Gastroesophageal sphincter (tissue), 3 donors: ENCODE results near the gene DLK2.

ENCODE experiments used
- POLR2A ChIP-seq, 2 donors: fragments of 450-650 bp; IDR thresholded peaks; one replicate each; pipeline ENCODE4 v1.6.1; 2017; ENCODE audit warnings: antibody characterized with exemption in 2 of 2, mild to moderate bottlenecking in 2 of 2, moderate library complexity in 1 of 2
- TF ChIP-seq, protein P1 (sequence below), 4 experiments: fragments of 200-600 bp in 2 of 4; fragments of 450-650 bp in 2 of 4; sonication (generic) in 1 of 4; IDR thresholded peaks; one replicate each; pipeline ENCODE4 v1.5.1; 2017 to 2019; ENCODE audit warnings: antibody characterized with exemption in 4 of 4, mild to moderate bottlenecking in 2 of 4, moderate library complexity in 2 of 4

GRCh38 chr6:43476746-43477145 lies 21.4 kb upstream of the DLK2 start:
- no peak for TF ChIP-seq POLR2A (IDR thresholded peaks at IDR 0.05)
- TF ChIP-seq, protein P1, sequence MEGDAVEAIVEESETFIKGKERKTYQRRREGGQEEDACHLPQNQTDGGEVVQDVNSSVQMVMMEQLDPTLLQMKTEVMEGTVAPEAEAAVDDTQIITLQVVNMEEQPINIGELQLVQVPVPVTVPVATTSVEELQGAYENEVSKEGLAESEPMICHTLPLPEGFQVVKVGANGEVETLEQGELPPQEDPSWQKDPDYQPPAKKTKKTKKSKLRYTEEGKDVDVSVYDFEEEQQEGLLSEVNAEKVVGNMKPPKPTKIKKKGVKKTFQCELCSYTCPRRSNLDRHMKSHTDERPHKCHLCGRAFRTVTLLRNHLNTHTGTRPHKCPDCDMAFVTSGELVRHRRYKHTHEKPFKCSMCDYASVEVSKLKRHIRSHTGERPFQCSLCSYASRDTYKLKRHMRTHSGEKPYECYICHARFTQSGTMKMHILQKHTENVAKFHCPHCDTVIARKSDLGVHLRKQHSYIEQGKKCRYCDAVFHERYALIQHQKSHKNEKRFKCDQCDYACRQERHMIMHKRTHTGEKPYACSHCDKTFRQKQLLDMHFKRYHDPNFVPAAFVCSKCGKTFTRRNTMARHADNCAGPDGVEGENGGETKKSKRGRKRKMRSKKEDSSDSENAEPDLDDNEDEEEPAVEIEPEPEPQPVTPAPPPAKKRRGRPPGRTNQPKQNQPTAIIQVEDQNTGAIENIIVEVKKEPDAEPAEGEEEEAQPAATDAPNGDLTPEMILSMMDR (IDR thresholded peaks at IDR 0.05): no peak
